ENCODE results near the gene GPC3. TPM values are rescaled to one million over a fixed set of nuclear protein-coding genes. Genes with fewer than 3 reads are reported as not detected.

GPC3 gene
- total RNA-seq, 2 experiments from 2014 or later = 0.43 to 0.49 TPM

GRCh38 chrX:134013092-134013497 lies 27.7 kb upstream of the GPC3 start:
- no peaks in the 10 kb centered on the region for H3K27me3 Mint-ChIP-seq (ENCODE audit: low read depth)
- H3K4me3 Mint-ChIP-seq = no peak overlapping the region
- H3K27ac Mint-ChIP-seq = no peak overlapping the region
- H3K36me3 Mint-ChIP-seq (ENCODE audit: low read depth) = no peaks in the 10 kb centered on the region
- peak; percentile 6 for DNase-seq
- peaks cover 12% of the 10 kb centered on the region for H3K4me1 Mint-ChIP-seq (ENCODE audit: low read depth)
- no peaks in the 10 kb centered on the region for H3K9me3 Mint-ChIP-seq
- CTCF ChIA-PET = no interaction called here
- intact Hi-C loops (cut with micrococcal nuclease) = loop anchor here (1.0 to 5.0 kb wide), 2 partner anchors 146 to 639 kb away; no protein-coding TSS in a partner anchor

GRCh38 chrX:134010690-134011089 lies 25.3 kb upstream of the GPC3 start:
- H3K27ac Mint-ChIP-seq = no peak overlapping the region
- H3K36me3 Mint-ChIP-seq (ENCODE audit: low read depth) = no peaks in the 10 kb centered on the region
- CTCF ChIA-PET = no interaction called here
- no peaks in the 10 kb centered on the region for H3K27me3 Mint-ChIP-seq (ENCODE audit: low read depth)
- peaks cover 15% of the 10 kb centered on the region for H3K4me1 Mint-ChIP-seq (ENCODE audit: low read depth)
- intact Hi-C loops (cut with micrococcal nuclease) = loop anchor here (5.0 kb wide), 1 partner anchor 642 kb away; no protein-coding TSS in a partner anchor
- no peak overlapping the region for H3K4me3 Mint-ChIP-seq
- no peak for DNase-seq
- no peaks in the 10 kb centered on the region for H3K9me3 Mint-ChIP-seq

GRCh38 chrX:134007716-134008115 lies 22.3 kb upstream of the GPC3 start:
- Mint-ChIP-seq H3K4me3 (no peak overlapping the region), H3K27ac (no peak overlapping the region), H3K9me3 (no peaks in the 10 kb centered on the region), H3K27me3 (ENCODE audit: low read depth) (no peaks in the 10 kb centered on the region), H3K36me3 (ENCODE audit: low read depth) (no peaks in the 10 kb centered on the region), H3K4me1 (ENCODE audit: low read depth) (peaks cover 7% of the 10 kb centered on the region)
- CTCF ChIA-PET = no interaction called here
- intact Hi-C loops (cut with micrococcal nuclease) = loop anchor here (2.0 to 5.0 kb wide), 4 partner anchors 15 to 589 kb away; no protein-coding TSS in a partner anchor
- DNase-seq = no peak

- H3K9me3 Mint-ChIP-seq = no peaks in the 10 kb centered on the region
- H3K27ac Mint-ChIP-seq = no peak overlapping the region
- no peaks in the 10 kb centered on the region for H3K36me3 Mint-ChIP-seq (ENCODE audit: low read depth)
- H3K4me3 Mint-ChIP-seq = no peak overlapping the region
- intact Hi-C loops (cut with micrococcal nuclease) = loop anchor here (1.0 to 5.0 kb wide), 5 partner anchors 16 to 590 kb away; no protein-coding TSS in a partner anchor
- no peaks in the 10 kb centered on the region for H3K27me3 Mint-ChIP-seq (ENCODE audit: low read depth)
- CTCF ChIA-PET = no interaction called here
- peak; percentile 52 for DNase-seq
- H3K4me1 Mint-ChIP-seq (ENCODE audit: low read depth) = peaks cover 6% of the 10 kb centered on the region
Observed at GRCh38 chrX:134006484-134007161, 21.2 kb upstream of the GPC3 start.

- H3K36me3 Mint-ChIP-seq (ENCODE audit: low read depth) = no peaks in the 10 kb centered on the region
- no peaks in the 10 kb centered on the region for H3K9me3 Mint-ChIP-seq
Observed at GRCh38 chrX:134004084-134004483, 18.7 kb upstream of the GPC3 start.

DNA sequence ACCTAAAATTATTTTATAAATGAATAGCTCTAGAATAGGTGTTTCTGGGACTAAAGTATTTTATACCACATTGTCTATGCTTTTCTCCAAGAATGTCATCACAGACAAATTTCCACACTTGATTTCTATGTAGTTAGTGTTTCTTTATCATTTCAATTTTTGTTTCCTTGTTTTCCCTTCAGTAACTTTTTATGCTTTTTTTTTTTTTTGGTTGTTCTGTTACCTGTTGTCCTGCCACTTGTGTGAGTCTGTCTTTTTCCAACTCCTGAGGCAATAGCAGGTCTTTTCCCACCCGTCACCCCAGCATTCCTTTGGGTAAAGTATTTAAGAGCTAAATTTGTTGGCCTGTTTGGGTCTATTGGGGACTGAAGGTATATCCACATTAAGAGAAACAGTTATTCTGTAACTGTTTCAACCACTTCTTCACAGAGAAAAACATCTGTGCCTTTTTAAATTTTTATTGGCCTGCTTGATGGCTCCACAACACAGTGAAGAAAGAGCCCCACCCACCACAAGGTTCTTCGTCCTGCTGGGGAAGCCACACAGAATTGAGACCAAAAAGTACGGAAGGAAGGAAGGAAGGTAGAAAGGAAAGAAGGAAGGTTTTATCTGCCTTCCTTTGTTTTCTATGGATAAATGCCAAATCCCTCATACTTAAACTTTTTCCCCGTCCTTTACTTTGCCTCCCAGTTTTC lies 17.7 kb upstream of the GPC3 start:
- Mint-ChIP-seq H3K27me3 (ENCODE audit: low read depth) (no peaks in the 10 kb centered on the region), H3K27ac (no peak overlapping the region), H3K4me3 (no peak overlapping the region), H3K4me1 (ENCODE audit: low read depth) (peaks cover 6% of the 10 kb centered on the region), H3K36me3 (ENCODE audit: low read depth) (no peaks in the 10 kb centered on the region), H3K9me3 (no peaks in the 10 kb centered on the region)
- DNase-seq = no peak
- CTCF ChIA-PET = interaction anchor here (0.7 kb wide), 1 partner anchor 10 kb away, joined by 3 read pairs; no protein-coding TSS in a partner anchor
- intact Hi-C loops (cut with micrococcal nuclease) = no loop called here

More at GRCh38 chrX:134004084-134004483, 18.7 kb upstream of the GPC3 start:
- H3K27ac Mint-ChIP-seq = no peak overlapping the region
- no peaks in the 10 kb centered on the region for H3K27me3 Mint-ChIP-seq (ENCODE audit: low read depth)
- DNase-seq = no peak
- CTCF ChIA-PET = no interaction called here
- intact Hi-C loops (cut with micrococcal nuclease) = no loop called here
- no peak overlapping the region for H3K4me3 Mint-ChIP-seq
- H3K4me1 Mint-ChIP-seq (ENCODE audit: low read depth) = peaks cover 6% of the 10 kb centered on the region

DNA sequence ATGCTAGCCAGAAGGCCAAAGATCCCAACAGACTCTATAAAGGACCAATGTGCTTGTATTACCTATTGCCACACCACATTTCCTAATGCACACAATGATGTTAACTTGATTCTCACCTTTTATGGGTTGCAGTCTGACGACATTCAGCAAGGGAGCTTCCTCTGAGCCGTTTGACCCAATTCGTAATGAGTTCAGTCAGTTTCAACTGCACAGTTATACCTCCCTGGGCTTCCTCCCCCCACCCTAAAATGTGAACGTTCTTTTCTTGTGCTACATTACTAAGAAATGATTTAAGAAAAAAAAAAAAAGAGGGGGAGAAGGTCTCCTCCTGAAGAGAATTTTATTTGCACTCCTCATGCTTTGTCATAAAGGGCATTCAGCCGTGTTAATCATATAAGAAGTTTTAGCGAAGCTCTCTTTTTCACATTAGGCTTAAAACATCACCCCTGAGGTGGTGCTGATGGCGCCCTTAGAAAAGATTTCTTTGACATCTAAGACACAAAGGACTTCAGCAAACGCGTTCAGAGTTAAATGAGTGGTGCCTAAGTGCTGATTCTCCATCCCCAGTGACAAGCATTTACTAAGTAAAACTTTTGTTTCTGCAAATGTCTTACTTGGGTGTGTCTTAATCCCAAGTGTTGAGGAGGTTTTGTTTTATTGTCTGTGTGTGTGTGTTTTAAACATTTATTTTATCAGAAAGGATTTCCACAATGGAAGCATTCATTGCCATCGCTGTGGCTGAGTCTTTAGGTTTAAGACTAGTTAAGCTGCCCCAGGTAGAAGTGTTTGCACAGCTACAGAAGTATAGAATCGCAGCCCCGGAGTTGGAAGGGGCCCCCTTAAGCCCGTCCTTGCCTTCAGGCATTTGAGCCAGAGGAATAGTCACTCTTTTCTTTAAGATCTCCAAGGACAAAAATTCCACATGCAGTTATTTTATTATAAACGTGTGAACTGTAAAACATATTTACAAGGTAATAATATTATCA lies 15.2 kb upstream of the GPC3 start:
- Mint-ChIP-seq H3K9me3 (no peaks in the 10 kb centered on the region), H3K27me3 (ENCODE audit: low read depth) (no peaks in the 10 kb centered on the region), H3K27ac (no peak overlapping the region), H3K36me3 (ENCODE audit: low read depth) (no peaks in the 10 kb centered on the region), H3K4me3 (no peak overlapping the region), H3K4me1 (ENCODE audit: low read depth) (peaks cover 2% of the 10 kb centered on the region)
- no peak for DNase-seq
- CTCF ChIA-PET = no interaction called here
- intact Hi-C loops (cut with micrococcal nuclease) = no loop called here

DNA sequence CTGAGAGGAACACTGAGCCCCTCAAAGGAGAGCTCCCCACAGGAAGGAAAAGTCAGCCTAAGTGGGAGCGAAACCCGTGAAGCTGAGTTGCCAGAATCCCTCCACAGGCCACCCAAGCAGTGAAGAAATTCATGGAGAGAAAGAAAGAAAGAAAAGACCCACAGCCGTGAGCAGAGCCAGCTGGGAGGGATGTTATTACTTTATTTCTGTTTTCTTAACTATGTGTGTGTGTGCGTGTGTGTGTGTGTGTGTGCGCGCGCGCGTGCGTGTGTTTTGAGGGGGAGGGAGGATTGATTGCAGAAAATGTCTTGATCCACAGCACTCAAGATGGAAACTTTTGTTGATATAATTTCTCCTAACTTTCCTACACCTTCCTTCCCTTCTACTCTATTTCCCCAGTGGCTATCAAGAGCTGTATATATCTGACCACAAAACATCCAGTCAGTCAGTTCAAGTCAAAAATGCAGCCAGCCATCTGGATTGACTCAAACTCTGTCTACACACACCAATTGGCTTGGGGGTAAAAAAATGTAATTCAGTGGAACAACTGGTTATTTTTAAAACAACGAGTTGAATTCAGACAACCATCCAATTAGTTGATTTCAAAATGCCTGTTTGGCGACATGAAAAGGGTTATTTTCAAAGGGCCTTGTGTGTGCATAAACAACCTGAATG lies 13.8 kb upstream of the GPC3 start:
- DNase-seq = no peak
- CTCF ChIA-PET = no interaction called here
- Mint-ChIP-seq H3K9me3 (no peaks in the 10 kb centered on the region), H3K4me3 (no peak overlapping the region), H3K27me3 (ENCODE audit: low read depth) (no peaks in the 10 kb centered on the region), H3K4me1 (ENCODE audit: low read depth) (peaks cover under 1% of the 10 kb centered on the region), H3K27ac (no peak overlapping the region), H3K36me3 (ENCODE audit: low read depth) (no peaks in the 10 kb centered on the region)
- intact Hi-C loops (cut with micrococcal nuclease) = no loop called here

DNA sequence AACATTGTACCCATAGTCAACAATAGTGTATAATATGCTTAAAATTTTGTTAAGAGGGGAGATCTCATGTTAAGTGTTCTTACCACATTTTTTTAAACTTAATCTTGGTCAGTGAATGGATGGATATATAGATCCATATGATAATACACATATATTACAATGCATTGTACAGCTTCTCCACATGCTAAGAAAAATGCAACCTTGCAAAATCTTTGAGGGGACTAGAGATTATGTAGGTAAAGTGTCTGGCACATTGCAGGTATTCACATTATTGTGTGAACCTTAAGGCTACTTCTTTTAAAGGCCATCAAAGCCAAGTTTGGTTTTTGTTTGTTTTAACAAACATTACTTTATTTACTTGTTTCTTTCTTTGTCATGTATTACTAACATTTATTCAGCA lies 10.4 kb upstream of the GPC3 start:
- intact Hi-C loops (cut with micrococcal nuclease) = no loop called here
- Mint-ChIP-seq H3K9me3 (no peaks in the 10 kb centered on the region), H3K36me3 (ENCODE audit: low read depth) (no peaks in the 10 kb centered on the region), H3K27ac (no peak overlapping the region), H3K4me1 (ENCODE audit: low read depth) (no peaks in the 10 kb centered on the region), H3K27me3 (ENCODE audit: low read depth) (no peaks in the 10 kb centered on the region), H3K4me3 (no peak overlapping the region)
- CTCF ChIA-PET = no interaction called here
- DNase-seq = no peak

GRCh38 chrX:133994576-133994975 lies 9.2 kb upstream of the GPC3 start:
- CTCF ChIA-PET = interaction anchor here (1.1 kb wide), 1 partner anchor 32 kb away, joined by 3 read pairs; no protein-coding TSS in a partner anchor

GRCh38 chrX:133992882-133993281 lies 7.5 kb upstream of the GPC3 start:
- DNase-seq = no peak
- Mint-ChIP-seq H3K4me3 (no peak overlapping the region), H3K4me1 (ENCODE audit: low read depth) (no peaks in the 10 kb centered on the region), H3K27me3 (ENCODE audit: low read depth) (no peaks in the 10 kb centered on the region), H3K27ac (no peak overlapping the region), H3K9me3 (no peaks in the 10 kb centered on the region), H3K36me3 (ENCODE audit: low read depth) (no peaks in the 10 kb centered on the region)
- CTCF ChIA-PET = interaction anchor here (0.6 kb wide), 1 partner anchor 10 kb away, joined by 3 read pairs; no protein-coding TSS in a partner anchor
- intact Hi-C loops (cut with micrococcal nuclease) = no loop called here

More at GRCh38 chrX:133994576-133994975, 9.2 kb upstream of the GPC3 start:
- H3K36me3 Mint-ChIP-seq (ENCODE audit: low read depth) = no peaks in the 10 kb centered on the region
- no peaks in the 10 kb centered on the region for H3K27me3 Mint-ChIP-seq (ENCODE audit: low read depth)
- no peaks in the 10 kb centered on the region for H3K4me1 Mint-ChIP-seq (ENCODE audit: low read depth)
- no peak overlapping the region for H3K27ac Mint-ChIP-seq
- no peaks in the 10 kb centered on the region for H3K9me3 Mint-ChIP-seq
- intact Hi-C loops (cut with micrococcal nuclease) = no loop called here
- no peak overlapping the region for H3K4me3 Mint-ChIP-seq
- no peak for DNase-seq

DNA sequence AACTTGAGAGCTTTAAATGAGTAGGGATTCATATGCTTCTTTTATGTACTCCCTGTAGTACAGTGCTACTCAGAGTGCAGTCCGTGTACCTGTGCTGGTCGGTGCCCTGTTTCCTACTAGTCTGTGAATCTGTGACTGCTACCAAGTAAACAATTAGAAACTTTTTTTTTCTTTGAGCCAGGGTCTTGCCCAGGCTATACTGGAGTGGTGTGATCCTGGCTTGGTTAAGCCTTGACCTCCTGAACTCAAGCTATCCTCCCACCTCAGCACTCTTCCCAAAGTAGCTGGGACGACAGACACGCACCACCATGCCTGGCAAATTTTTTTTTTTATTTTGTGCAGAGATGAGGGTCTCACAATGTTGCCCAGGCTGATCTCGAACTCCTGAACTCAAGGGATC lies 6.4 kb upstream of the GPC3 start:
- Mint-ChIP-seq H3K9me3 (no peaks in the 10 kb centered on the region), H3K36me3 (ENCODE audit: low read depth) (no peaks in the 10 kb centered on the region), H3K27me3 (ENCODE audit: low read depth) (no peaks in the 10 kb centered on the region), H3K4me1 (ENCODE audit: low read depth) (no peaks in the 10 kb centered on the region), H3K27ac (no peak overlapping the region), H3K4me3 (no peak overlapping the region)
- DNase-seq = no peak
- intact Hi-C loops (cut with micrococcal nuclease) = no loop called here
- CTCF ChIA-PET = no interaction called here
